Thyroid gland (tissue), 4 donors: ENCODE results near the gene CTDSP2.

Experiments used
- POLR2A ChIP-seq, 2 donors: fragments of 450-650 bp; IDR thresholded peaks; one replicate each; pipeline ENCODE4 v1.6.1; 2017; ENCODE audit warnings: antibody characterized with exemption in 2 of 2, mild to moderate bottlenecking in 2 of 2, moderate library complexity in 1 of 2
- TF ChIP-seq, protein P1 (sequence below), 6 experiments: fragments of 200-600 bp in 3 of 6; fragments of 450-650 bp in 3 of 6; sonication (generic) in 3 of 6; IDR thresholded peaks; one replicate each; pipeline ENCODE4 v1.5.1; 2016 to 2019; ENCODE audit warnings: antibody characterized with exemption in 6 of 6, mild to moderate bottlenecking in 2 of 6, inconsistent platforms in 1 of 6, moderate library complexity in 1 of 6

DNA sequence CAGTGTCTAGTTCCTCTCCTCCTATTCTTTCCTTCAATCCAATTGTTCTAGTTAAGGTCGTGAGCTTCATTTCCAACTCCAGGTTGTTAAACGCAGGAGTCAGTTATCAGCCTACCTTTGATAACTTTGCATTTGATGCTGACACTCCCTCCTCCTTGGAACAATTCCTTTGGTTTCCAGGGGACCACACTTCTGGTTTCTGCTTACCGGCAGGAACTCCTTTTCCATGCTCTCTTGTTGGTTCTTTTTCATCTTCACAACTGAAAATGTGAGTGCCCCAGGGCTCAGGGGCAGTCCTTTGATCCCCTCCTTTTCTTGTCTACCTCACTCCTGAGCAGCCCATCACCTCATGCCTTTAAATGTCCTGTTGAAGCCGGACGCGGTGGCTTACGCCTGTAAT is 69.2 kb downstream of the CTDSP2 start:
- TF ChIP-seq, protein P1, sequence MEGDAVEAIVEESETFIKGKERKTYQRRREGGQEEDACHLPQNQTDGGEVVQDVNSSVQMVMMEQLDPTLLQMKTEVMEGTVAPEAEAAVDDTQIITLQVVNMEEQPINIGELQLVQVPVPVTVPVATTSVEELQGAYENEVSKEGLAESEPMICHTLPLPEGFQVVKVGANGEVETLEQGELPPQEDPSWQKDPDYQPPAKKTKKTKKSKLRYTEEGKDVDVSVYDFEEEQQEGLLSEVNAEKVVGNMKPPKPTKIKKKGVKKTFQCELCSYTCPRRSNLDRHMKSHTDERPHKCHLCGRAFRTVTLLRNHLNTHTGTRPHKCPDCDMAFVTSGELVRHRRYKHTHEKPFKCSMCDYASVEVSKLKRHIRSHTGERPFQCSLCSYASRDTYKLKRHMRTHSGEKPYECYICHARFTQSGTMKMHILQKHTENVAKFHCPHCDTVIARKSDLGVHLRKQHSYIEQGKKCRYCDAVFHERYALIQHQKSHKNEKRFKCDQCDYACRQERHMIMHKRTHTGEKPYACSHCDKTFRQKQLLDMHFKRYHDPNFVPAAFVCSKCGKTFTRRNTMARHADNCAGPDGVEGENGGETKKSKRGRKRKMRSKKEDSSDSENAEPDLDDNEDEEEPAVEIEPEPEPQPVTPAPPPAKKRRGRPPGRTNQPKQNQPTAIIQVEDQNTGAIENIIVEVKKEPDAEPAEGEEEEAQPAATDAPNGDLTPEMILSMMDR (IDR thresholded peaks at IDR 0.05), result no peak
- no peak for TF ChIP-seq POLR2A (IDR thresholded peaks at IDR 0.05)
